ENCODE data around the gene HES5.

HES5 gene

DNA sequence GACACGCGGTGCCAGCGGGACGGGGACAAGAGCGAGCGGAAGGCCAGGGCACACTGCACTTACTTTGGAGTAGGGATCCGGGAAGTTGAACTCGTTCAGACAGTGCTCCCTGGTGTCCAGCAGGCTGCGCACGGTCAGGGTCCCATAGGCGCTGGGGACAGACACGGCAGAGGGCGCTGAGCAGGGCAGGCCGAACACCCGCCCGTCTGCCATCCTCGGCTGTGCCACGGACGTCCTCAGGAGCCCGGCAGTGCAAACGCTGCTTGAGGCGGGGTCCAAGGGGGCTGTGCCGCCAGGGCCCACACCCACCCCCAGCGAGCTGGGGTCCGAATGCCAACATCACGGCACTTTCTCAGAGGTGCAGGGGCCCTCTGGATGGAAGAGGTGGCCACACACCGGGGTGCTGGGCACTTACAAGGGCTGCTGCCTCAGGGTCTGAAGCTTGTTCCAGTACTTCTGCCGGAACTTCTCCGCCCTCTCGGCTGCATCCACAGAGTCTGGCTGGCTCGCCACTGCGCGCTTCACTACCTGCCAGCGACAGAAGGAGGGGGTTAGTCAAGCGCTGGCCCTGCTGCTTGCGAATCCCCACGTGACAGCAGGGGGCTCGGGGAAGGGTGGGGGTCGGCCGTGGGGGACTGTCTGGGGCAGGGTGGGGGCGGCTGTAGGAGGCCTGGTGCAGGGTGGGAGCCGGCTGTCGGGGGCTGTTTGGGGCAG lies 16.0 kb downstream of the HES5 start:
- DNase-seq: no peak

DNA sequence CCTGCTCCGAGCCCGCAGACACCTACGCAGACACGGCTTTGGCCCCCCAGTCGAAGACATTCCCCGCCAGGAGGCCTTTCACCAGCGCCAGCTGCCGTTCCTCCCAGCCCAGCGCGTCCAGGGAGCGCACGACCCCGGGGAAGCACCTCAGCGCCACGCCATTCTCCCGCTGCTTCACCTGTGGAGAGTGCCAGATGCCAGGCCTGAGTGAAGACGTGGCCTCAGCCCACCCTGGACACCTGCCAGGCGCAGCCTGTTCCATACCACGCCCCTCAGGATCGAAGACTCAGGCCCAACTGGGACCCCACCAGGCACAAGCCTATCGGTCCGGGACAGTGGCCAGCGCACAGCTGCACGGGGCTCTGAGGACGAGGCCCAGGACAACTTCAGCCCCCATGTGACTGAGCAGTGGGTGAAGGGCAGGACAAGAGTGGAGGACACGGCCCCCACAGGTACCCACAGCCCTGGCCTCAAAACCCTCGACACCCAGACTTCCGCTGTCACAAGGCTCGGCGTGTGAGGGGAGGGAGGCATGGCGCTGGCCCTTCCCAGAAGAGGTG lies 17.1 kb downstream of the HES5 start:
- no peak for DNase-seq

DNA sequence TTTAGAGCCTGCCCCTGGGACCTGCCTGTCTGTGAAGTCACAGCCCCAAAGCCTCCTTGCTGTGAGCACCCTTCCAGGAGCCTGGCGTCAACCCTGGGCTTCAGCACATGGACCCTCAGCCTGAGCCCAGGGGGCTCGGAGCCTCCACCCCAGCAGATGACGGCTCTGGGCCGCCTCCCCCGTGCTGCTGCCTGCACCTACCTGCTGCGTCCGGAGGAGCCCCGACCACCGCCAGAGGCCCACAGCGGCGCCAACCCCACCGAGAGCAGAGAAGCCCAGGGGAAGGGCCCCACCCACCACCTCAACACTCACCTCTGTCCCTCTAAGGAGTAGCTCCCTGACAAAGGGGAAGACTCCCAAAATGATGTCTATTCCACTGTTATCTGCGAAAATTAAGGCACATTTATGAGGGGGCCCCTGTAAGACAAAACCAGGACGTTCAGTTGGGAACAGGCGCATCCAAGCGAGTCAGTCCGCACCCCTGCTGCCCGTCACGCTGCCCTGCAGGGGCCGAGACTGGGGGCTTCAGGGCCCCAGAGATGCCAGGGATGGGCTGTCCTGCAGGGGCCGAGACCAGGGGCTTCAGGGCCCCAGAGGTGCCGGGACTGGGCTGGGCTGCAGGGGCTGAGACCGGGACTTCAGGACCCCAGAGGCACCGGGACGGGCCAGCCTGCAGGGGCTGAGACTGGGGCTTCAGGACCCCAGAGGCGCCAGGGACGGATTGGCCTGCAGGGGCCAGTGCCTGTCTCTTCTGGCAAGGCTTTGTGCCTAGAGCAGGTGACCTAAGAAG lies 19.5 kb downstream of the HES5 start:
- DNase-seq: no peak

DNA sequence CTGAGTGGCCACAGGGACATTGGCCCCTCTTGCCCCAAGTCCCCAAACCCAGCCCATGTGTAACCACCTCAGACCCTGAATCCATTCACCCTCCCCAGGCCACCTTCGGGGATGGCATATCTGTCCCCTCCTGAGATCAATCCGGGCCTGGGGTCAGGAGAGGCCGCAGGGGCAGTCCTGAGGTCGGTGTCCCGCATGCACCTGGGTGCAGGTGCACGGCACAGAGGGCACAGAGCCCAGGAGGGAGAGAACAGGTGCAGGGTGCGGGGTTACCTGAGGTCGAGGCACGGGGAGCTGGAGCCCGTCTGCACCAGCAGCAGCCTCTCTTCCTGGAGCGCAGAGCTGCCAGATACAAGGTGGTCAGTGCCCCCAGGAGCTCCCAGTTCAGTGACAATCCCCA lies 20.5 kb downstream of the HES5 start:
- DNase-seq: no peak

DNA sequence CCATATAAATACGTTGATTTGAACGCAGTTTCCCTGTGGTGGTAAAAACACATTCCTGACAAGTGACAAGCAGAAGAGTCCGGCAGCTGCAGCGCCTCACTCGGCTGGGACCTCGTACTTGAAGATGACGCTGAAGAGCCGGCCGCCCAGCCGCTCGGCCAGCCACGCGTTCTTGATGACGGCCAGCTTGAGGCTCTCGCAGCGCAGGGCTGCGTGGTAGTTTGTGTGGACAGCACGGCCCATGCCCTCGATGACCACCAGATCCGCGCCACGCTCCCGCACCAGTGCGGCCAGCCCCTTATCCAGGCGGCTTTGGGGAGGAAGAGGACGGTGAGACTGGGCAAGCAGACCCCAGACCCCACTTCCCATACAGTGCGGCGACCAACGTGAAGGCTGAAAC lies 21.3 kb downstream of the HES5 start:
- no peak for DNase-seq

DNA sequence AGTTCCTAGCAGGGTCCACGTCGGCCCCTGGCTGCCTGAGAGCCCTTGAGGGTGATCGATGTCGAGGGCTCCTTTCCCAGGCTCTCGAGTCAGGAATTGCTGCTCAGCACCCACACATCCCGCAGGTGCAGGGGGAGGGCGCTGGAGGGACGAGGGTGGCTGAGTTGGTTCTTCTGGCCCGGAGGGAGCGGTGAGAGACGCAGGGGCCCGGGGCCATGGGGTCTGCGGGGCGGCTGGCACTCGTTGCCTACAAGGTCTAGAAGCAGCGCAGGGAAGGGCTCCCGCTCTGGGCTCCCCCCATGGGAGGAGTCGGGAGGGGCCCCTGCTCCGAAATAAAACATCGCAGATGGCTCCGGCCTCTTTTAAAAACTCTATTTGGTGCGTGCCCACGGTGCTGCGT lies 21.9 kb downstream of the HES5 start:
- DNase-seq: no peak

DNA sequence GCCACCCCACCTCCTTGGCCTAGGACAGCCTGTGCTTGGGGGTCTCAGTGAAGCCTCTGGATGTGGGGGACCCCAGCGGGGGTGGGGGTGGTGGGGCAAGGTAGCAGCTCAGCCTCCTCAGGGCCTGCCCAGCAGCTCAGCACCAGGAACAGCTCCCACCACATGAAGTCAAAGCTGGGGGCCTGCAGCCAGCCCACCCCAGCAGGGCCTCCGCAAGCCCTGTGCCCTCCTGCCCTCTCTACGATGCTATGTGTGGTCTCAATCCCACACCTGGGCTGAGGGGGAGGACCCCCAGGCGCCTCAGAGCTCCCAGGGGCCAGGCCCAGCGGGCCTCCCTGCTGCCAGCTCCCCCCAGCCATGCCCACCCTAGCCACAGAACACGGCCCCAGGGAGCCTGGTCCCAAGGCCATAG lies 22.3 kb downstream of the HES5 start:
- DNase-seq: no peak

DNA sequence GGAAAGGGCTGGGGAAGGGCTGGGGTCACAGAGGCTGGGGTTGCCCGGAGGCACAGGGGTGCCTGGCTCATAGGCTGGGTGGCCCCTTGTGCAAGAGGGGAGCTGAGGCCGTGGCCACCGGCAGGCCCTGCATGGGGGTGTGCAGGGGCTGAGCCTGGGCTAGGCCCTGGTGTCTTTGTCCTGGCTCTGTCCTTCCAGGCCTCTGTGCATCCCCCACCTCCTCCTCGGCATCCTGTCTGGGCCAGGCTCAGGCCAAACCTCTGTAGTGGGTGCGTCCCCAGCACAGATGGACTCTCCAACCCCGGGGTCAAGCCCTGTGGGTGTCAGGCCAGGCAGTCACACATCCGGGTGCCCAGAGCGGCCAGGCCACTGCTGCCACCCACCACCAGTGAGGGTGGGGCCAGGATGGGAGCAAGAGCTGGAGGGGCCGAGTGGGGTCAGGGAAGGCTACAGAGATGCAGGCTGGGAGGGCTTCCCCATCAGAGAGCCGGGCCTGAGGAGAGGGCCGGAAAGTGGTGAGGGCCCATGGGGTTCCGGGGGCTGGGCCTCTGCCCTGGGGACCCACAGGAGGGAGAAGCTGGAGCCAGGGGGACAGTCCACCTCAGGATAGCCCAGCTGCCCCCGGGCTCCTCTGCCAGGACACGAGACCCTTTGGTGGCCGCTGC lies 23.0 kb downstream of the HES5 start:
- DNase-seq: no peak

DNA sequence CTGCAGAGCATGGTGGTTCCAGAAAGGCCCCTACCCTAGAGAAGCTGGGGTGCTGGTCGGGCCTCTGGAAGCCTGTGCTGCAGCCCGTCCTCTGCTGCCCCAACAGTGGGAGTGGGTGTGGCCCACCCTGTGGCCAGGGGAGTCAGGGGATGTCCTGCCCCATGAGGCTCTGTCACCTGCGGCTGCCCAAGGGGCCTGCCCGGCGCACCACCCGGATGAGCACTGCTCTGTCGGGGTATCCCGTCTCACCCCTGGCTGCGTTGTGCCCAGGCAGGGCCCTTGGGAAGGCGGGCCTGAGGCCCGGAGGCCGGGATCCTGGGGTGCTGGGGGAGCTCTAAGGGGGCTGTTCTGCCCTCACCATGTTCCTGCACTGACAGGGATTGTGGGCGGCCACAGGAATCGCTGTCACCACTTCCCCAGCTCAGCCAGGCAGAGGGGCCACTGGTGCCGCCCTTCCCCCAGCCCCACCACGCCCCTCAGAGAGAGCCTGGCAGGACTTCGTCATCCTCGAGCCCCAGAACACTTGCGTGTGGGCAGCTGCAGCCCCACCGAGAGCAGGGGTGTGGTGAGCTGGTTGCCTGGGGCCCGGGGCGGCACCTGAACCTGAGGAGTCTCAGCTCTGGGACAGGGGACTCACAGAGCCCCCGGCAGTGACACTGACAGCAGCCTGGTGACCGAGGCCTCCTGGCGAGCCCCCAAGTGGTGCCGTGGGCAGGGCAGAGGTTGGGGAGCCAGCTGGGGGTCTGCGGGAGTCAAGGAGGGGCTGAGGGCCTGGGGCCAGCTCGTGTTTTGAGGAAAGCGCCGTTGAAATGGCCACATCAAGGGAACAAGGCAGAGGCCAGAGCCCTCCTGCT lies 23.8 kb downstream of the HES5 start:
- DNase-seq: no peak

DNA sequence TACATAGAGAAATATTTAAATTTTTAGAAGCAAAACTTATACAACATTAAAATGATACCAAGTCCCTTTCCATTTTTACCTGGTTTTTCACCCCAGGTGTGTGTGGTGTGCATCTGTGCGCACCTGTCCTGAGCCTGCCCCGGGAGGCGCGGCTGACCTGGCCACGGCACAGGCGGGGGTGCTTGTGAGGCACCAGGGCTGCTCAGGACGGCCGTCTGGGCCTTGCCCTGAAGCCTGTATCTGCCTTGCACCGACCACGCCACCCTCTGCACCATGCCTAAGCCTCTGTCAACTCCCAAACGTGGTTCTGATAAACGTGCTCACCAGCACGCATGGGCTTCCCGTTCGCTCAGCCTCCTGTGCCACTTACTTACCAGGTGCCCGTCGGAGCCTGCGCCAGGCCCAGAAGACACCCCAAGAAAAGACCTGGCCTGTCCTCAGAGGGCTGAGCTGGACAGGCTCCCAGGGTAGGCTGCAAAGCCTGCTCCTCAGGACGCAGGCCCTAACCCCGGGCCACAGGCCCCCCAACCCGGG lies 24.5 kb downstream of the HES5 start:
- no peak for DNase-seq

DNA sequence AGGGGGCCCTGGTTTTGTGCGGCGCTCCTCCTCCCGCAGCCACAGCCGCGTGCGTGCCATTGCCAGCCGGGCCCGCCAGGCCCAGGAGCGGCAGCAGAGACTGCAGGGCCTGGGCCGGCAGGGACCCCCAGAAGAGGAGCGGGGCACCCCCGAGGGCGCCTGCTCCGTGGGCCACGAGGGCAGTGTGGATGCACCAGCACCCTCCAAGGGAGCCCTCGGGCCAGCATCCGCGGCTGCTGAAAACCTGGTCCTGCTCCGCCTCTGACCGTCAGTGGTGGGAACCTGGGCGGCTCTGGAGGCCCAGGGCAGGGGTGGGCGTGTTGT lies 25.2 kb downstream of the HES5 start:
- DNase-seq: no peak

DNA sequence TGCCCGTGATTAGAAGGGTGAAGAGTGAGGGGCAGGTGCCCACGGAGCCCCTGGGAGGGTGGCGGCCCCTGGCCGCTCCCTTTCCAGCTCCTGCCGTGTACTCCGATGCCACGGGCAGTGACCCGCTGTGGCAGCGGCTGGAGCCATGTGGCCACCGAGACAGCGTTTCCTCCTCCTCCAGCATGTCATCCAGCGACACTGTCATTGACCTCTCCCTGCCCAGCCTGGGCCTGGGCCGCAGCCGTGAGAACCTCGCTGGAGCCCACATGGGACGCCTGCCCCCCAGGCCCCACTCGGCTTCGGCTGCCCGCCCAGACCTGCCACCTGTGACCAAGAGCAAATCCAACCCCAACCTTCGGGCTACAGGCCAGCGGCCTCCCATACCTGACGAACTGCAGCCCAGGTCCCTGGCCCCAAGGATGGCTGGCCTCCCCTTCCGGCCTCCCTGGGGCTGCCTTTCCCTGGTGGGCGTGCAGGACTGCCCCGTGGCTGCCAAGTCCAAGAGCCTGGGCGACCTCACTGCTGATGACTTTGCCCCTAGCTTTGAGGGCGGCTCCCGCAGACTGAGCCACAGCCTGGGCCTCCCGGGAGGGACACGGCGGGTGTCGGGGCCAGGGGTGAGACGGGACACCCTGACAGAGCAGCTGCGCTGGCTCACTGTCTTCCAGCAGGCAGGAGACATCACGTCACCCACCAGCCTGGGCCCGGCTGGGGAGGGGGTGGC lies 25.7 kb downstream of the HES5 start:
- DNase-seq: no peak

DNA sequence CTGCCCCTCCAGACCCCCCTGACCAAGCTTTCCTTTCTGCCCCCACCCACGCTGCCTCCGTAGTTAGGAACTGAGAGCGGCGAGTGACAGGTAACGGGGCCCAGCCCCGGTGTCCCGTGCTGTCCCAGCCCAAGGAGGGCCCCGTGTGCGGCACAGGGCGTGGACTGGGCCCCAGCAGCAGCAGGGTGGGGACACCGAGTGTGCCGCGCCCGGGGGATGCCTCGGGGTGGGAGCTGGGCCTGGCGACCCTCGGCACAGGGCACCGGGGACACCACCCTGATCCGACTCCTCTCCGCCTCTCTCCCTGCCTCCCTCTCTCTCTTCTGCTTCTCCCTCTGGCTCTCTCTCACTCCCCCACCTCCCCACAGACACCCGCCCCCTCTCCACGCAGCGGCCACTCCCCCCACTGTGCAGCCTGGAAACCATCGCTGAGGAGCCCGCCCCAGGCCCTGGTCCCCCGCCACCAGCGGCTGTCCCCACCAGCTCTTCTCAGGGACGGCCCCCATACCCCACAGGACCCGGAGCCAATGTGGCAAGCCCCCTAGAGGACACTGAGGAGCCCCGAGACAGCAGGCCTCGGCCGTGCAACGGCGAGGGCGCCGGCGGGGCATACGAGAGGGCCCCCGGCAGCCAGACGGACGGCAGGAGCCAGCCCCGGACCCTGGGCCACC lies 26.4 kb downstream of the HES5 start:
- DNase-seq: no peak

DNA sequence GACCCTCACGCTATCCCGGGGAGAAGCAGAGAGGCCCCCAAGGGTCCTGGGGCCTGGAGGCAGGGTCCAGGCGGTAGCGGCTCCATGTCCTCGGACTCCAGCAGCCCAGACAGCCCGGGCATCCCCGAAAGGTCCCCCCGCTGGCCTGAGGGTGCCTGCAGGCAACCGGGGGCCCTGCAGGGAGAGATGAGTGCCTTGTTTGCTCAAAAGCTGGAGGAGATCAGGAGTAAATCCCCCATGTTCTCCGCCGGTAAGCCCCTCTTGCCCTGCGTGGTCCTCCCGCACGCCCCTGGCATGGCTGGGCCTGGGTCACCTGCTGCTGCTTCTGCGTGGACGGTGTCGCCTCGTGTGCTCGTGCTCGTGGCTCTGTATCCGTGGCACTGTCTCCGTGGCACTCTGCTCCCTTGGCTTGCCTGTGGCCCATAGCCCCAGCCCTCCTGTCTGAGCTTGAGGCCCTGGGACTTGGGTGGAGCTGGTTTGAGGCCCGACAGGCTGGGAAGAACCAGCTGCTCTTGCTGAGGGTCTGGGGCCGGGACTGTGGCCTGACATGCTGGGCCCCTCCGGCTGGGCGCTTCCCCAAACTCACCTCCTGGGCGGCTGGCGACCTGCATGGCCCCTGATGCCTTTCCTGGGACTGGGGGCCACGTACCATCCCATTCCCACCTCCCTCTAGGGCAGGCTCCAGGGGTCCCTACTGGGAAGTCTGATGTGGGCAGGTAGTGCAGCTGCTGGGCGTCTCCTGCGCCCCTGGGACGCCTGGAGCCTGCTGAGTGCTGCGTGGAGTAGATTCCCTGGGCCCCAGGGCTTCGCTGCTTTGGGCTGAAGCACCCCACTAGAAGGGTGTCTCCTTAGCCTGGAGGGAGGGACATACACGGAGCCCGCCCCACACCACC lies 27.2 kb downstream of the HES5 start:
- DNase-seq: no peak

DNA sequence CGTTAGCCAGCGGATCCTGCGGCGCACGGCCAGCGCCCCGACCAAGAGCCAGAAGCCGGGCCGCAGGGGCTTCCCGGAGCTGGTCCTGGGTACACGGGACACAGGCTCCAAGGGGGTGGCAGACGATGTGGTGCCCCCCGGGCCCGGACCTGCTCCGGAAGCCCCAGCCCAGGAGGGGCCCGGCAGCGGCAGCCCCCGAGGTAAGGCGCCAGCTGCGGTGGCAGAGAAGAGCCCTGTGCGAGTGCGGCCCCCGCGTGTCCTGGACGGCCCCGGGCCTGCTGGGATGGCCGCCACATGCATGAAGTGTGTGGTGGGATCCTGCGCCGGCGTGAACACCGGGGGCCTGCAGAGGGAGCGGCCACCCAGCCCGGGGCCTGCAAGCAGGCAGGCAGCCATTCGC lies 27.9 kb downstream of the HES5 start:
- DNase-seq: no peak

DNA sequence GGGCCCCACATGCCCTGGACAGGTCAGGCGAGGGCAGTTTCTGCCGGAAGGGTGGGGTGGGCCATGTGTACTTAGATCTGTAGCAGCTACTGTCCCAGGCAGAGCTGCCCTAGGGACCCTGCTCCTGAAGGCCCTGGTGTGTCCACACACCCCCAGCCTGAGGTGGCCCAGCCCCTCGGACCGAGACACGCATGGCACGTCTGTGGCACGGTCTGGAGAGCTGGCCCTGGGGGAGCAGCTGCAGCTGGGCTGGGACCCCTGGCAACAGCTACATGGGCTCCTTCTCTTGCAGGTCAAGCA lies 28.3 kb downstream of the HES5 start:
- no peak for DNase-seq

DNA sequence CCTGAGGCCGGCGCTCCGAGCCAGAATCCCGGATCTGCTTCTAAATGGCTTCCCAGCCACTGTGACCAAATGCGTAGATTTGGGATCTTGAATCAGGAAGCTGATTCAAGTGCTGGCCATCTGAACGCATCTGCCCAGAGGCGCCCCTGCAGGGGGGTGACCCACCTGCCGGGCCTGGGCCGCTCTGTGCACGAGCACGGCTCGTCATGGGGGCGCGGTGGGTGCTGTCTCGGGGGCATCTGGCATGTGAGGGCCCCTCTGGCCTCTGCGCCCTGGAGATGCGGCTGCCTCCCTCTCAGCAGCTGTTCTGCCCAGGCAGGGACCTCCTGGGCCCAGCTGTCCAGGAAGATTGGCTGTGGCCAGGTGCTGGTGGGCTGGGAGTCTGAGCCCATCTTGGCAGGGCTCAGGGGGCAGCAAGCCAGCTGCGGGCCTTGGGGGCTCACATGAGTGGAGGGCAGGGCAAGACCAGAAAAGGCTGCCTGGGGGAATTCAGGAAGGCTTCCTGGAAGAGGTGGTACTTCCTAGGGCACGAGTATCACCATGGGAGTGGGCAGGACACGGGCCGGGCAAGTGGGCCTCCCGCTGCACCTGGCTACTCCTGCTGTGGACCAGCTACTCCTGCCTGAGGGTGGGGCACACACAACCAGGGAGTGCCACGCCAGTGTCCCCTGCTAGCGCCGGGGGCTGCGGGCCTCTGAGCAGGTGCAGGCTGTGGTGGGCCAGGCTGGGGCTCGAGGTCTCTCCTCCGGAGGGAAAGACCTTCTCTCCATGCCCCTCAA lies 28.8 kb downstream of the HES5 start:
- no peak for DNase-seq

DNA sequence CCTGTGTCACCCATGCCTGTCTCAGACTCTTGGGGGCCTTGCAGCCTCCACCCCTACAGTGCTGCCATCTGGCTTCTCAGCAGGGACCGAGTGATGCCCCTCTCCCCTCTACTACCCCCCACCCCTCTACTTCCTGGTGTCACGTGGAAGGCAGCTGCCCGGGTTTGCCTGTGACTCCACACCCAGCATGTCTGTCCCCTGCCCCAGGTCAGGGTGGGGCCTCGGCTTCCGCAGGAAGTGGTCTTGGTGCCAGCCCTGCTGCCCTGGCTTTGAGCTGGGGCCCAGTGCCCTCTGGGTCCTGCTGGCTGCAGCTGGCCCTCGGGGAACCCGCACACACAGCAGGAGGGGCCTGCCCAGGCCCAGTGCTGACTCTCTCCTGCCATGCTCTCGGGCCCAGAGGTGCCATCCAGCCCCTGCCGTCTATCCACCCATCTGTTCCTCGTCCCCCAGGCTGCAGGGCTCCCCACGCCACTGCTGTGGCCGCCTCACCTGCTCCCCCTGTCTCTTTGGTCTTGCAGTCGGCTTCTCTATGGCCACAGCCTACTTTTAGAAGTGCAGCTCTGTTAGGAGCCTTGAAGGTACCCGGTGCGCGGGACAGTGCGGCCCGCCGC lies 30.0 kb downstream of the HES5 start:
- DNase-seq: no peak

DNA sequence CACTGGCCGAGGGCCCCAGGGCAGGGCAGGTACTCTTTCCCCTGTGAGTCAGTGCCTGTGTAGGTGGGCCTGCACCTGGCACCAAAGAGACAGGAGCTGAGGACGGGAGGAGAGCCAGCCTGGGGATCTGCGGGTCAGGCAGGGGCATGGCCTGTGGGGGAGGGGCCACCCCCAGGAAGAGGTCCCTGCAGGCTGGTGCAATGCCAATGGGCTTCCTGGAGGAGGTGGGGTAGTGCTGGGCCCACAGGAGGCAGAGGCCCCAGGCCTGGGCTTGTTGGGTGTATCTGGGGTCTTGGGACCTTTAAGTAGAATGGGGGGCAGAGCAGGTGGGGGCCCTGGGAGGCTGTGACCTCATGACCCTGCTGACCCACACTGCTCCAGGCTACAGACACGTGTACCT lies 30.8 kb downstream of the HES5 start:
- DNase-seq: no peak
